B cell (primary cell): ENCODE data around the gene TNIK. TPM values are rescaled to one million over a fixed set of nuclear protein-coding genes. Genes with fewer than 3 reads are reported as not detected.

Experiments
- ATAC-seq: fragments of 200-7000 bp; cut with Tn5 transposase; one replicate; pipeline ENCODE4 v1.10.0; 2021; ENCODE audit warnings: low read depth, mild to moderate bottlenecking, moderate number of reproducible peaks, moderate library complexity
- CTCF ChIA-PET: fragments of 350-600 bp; sonication (Branson Sonifier 250); formaldehyde crosslinking; loops from one replicate; lab custom pipeline; 2021; ENCODE audit warnings: antibody characterized with exemption, inconsistent platforms; lab: Charles Lee
- POLR2A ChIA-PET: fragments of 350-600 bp; sonication (Branson Sonifier 250); formaldehyde crosslinking; loops from one replicate; lab custom pipeline; 2021; ENCODE audit warnings: antibody characterized with exemption; lab: Charles Lee
- DNase-seq: peaks from one replicate; pipeline ENCODE4 v3.0.0; 2013
- H2AFZ ChIP-seq: 2 replicates; pipeline ENCODE4 v1.6.1; 2012; ENCODE audit warnings: mild to moderate bottlenecking, low read depth, low read length; ENCODE audit not compliant: insufficient read depth, poor library complexity, severe bottlenecking
- H3K27ac ChIP-seq, 2 donors: 1 replicate in 1 of 2; 2 replicates in 1 of 2; pipeline ENCODE4 v1.5.1; 2012 to 2013; ENCODE audit warnings: low read length in 2 of 2, mild to moderate bottlenecking in 2 of 2, moderate library complexity in 1 of 2
- H3K27me3 ChIP-seq, 4 experiments: fragments of 200-600 bp in 1 of 4; sonication (generic) in 1 of 4; replicated peaks in 1 of 4; 1 replicate in 2 of 4; 2 replicates in 2 of 4; pipeline versions ENCODE4 v1.6.1 to v1.7.0; 2013 to 2016; ENCODE audit warnings: low read length in 3 of 4, mild to moderate bottlenecking in 2 of 4, mixed read lengths in 1 of 4, moderate library complexity in 1 of 4; ENCODE audit not compliant: insufficient read depth in 4 of 4, control insufficient read depth in 3 of 4; ENCODE audit errors: control extremely low read depth in 1 of 4
- H3K36me3 ChIP-seq, 2 experiments: replicated peaks in 1 of 2; 1 replicate in 1 of 2; 2 replicates in 1 of 2; pipeline versions ENCODE4 v1.6.1 to v1.7.1; 2013; ENCODE audit warnings: low read length in 1 of 2; ENCODE audit not compliant: insufficient read depth in 2 of 2, control insufficient read depth in 1 of 2; ENCODE audit errors: control extremely low read depth in 1 of 2, extremely low read depth in 1 of 2
- H3K4me1 ChIP-seq, 2 donors: fragments of 200-600 bp in 1 of 2; sonication (generic) in 1 of 2; 1 replicate in 1 of 2; 2 replicates in 1 of 2; pipeline versions ENCODE4 v1.5.1 to v1.6.1; 2013 to 2017; ENCODE audit warnings: low read length in 2 of 2; ENCODE audit not compliant: control insufficient read depth in 2 of 2, insufficient read depth in 2 of 2
- H3K4me2 ChIP-seq: replicated peaks from 2 replicates; pipeline ENCODE3; 2012; ENCODE audit warnings: mild to moderate bottlenecking, low read depth, low read length; ENCODE audit not compliant: poor library complexity, severe bottlenecking
- H3K4me3 ChIP-seq, 5 experiments: fragments of 200-600 bp in 1 of 5; sonication (generic) in 1 of 5; 1 replicate in 3 of 5; 2 replicates in 2 of 5; pipeline versions ENCODE4 v1.5.1 to v1.7.0; 2011 to 2016; ENCODE audit warnings: low read length in 4 of 5, mild to moderate bottlenecking in 4 of 5, low read depth in 2 of 5, control low read depth in 1 of 5, moderate library complexity in 1 of 5; ENCODE audit not compliant: insufficient read depth in 1 of 5; ENCODE audit errors: control extremely low read depth in 1 of 5, extremely low read depth in 1 of 5
- H3K79me2 ChIP-seq: fragments of 200-600 bp; sonication (generic); one replicate; pipeline ENCODE4 v1.6.0; 2016; ENCODE audit warnings: low read length; ENCODE audit not compliant: control insufficient read depth, insufficient read depth
- H3K9ac ChIP-seq: fragments of 200-600 bp; sonication (generic); 2 replicates; pipeline ENCODE4 v1.6.1; 2017; ENCODE audit warnings: mild to moderate bottlenecking, low read length, moderate library complexity
- H3K9me3 ChIP-seq, 3 donors: one replicate each; pipeline versions ENCODE4 v1.6.1 to v1.7.1; 2013; ENCODE audit warnings: low read length in 2 of 3; ENCODE audit not compliant: control insufficient read depth in 2 of 3, insufficient read depth in 1 of 3; ENCODE audit errors: control extremely low read depth in 1 of 3
- H4K20me1 ChIP-seq: 2 replicates; pipeline ENCODE4 v1.6.0; 2012; ENCODE audit warnings: mild to moderate bottlenecking, low read length; ENCODE audit not compliant: insufficient read depth, control insufficient read depth, poor library complexity, severe bottlenecking
- H3K27ac Mint-ChIP-seq: one replicate; pipeline ENCODE4 v1.8.0; 2021; ENCODE audit warnings: mixed read lengths
- H3K27me3 Mint-ChIP-seq: one replicate; pipeline ENCODE4 v1.8.0; 2021; ENCODE audit warnings: mixed read lengths
- H3K4me1 Mint-ChIP-seq: one replicate; pipeline ENCODE4 v1.8.0; 2021; ENCODE audit warnings: mixed read lengths
- H3K4me3 Mint-ChIP-seq: one replicate; pipeline ENCODE4 v1.8.0; 2021; ENCODE audit warnings: mixed read lengths
- H3K9me3 Mint-ChIP-seq: one replicate; pipeline ENCODE4 v1.8.0; 2022; ENCODE audit warnings: mixed read lengths; ENCODE audit not compliant: insufficient read depth
- CTCF ChIP-seq: fragments of 200-600 bp; IDR thresholded peaks from one replicate; pipeline ENCODE4 v1.8.0; 2022; ENCODE audit warnings: antibody characterized with exemption, mild to moderate bottlenecking
- EZH2 ChIP-seq: IDR thresholded peaks from 2 replicates; pipeline ENCODE4 v1.6.1; 2012; ENCODE audit warnings: borderline replicate concordance, low read depth, mild to moderate bottlenecking, moderate library complexity, low read length; ENCODE audit not compliant: insufficient read depth, poor library complexity, severe bottlenecking
- WGBS: methylation state at CpG from one replicate; pipeline ENCODE4 v1.1.5; 2013; ENCODE audit warnings: missing lambda C conversion rate; ENCODE audit not compliant: insufficient coverage; 5-methylcytosine and 5-hydroxymethylcytosine counted together
- intact Hi-C: fragments of 100-400 bp; cut with micrococcal nuclease; formaldehyde crosslinking; loops from one replicate; pipeline ENCODE4 v1.10.0; 2022
- polyA plus RNA-seq: library from polyadenylated mRNA; depleted of rRNA; stranded (reverse); fragments of >200 nt; gene quantifications from 2 replicates; pipeline ENCODE4 v1.2.3, GENCODE V29; 2012
- total RNA-seq, 2 donors: library from RNA; stranded (reverse); fragments of 120-200 nt in 1 of 2; gene quantifications; 1 replicate in 1 of 2; 2 replicates in 1 of 2; pipeline versions ENCODE4 v1.2.3 to v1.2.4, GENCODE V29; 2013 to 2022

The TNIK gene
- total and polyA plus RNA-seq, 2 donors (not counting 1 experiment from before 2014, with no cell fraction given): 0.66 to 7.7 TPM

GRCh38 chr3:171195686-171196085 lies 264.5 kb downstream of the TNIK start:
- H3K4me3 Mint-ChIP-seq: no peak overlapping the region
- H3K4me2 ChIP-seq: no peak overlapping the region
- H3K4me1 ChIP-seq: no peaks in the 10 kb centered on the region
- no peak for ATAC-seq
- no peaks in the 10 kb centered on the region for H3K27me3 ChIP-seq
- H3K9ac ChIP-seq: no peak overlapping the region
- H3K4me3 ChIP-seq: no peak overlapping the region
- H3K9me3 ChIP-seq: no peaks in the 10 kb centered on the region
- H4K20me1 ChIP-seq: no peaks in the 10 kb centered on the region
- no peaks in the 10 kb centered on the region for H3K36me3 ChIP-seq
- no peak for TF ChIP-seq EZH2
- no CpG with 5 or more reads among the region's 1 CpG for WGBS
- H3K9me3 Mint-ChIP-seq: no peaks in the 10 kb centered on the region
- no peak overlapping the region for H3K27ac Mint-ChIP-seq
- intact Hi-C loops: no loop called here
- no peaks in the 10 kb centered on the region for H3K27me3 Mint-ChIP-seq
- no peak overlapping the region for H2AFZ ChIP-seq
- H3K79me2 ChIP-seq: no peaks in the 10 kb centered on the region
- ChIA-PET CTCF (no interaction called here), POLR2A (no interaction called here)
- H3K27ac ChIP-seq: no peak overlapping the region
- H3K4me1 Mint-ChIP-seq: no peaks in the 10 kb centered on the region
- DNase-seq: no peak

GRCh38 chr3:171194965-171195364 lies 265.2 kb downstream of the TNIK start:
- no peak overlapping the region for H2AFZ ChIP-seq
- H3K4me3 ChIP-seq: no peak overlapping the region
- no peaks in the 10 kb centered on the region for H3K4me1 ChIP-seq
- ChIA-PET POLR2A (no interaction called here), CTCF (no interaction called here)
- H3K27ac Mint-ChIP-seq: no peak overlapping the region
- H3K4me1 Mint-ChIP-seq: no peaks in the 10 kb centered on the region
- H4K20me1 ChIP-seq: no peaks in the 10 kb centered on the region
- intact Hi-C loops: no loop called here
- no peak overlapping the region for H3K4me3 Mint-ChIP-seq
- H3K36me3 ChIP-seq: no peaks in the 10 kb centered on the region
- TF ChIP-seq EZH2 (no peak), CTCF (no peak)
- no peak for DNase-seq
- H3K27ac ChIP-seq: no peak overlapping the region
- H3K27me3 ChIP-seq: no peaks in the 10 kb centered on the region
- H3K79me2 ChIP-seq: no peaks in the 10 kb centered on the region
- no peak overlapping the region for H3K4me2 ChIP-seq
- H3K9me3 Mint-ChIP-seq: no peaks in the 10 kb centered on the region
- ATAC-seq: no peak
- H3K9ac ChIP-seq: no peak overlapping the region
- no peaks in the 10 kb centered on the region for H3K27me3 Mint-ChIP-seq
- no peaks in the 10 kb centered on the region for H3K9me3 ChIP-seq
- WGBS: no CpG with 5 or more reads among the region's 1 CpG
